ENCODE results near the gene PDE2A. TPM values are rescaled to one million over a fixed set of nuclear protein-coding genes. Genes with fewer than 3 reads are reported as not detected.

Gene PDE2A
- total RNA-seq, 6 experiments from 2014 or later = 11.2 to 46.3 (median 22.8) TPM

- Histone ChIP-seq H3K4me3 (no peak overlapping the region), H3K4me1 (no peaks in the 10 kb centered on the region), H3K9me3 (no peaks in the 10 kb centered on the region), H3K27me3 (no peaks in the 10 kb centered on the region), H3K27ac (peak overlapping the region in 2 of 3 donors; percentile 43 to 70), H3K36me3 (no peaks in the 10 kb centered on the region)
- intact Hi-C loops (cut with DNase I) = no loop called here
- TF ChIP-seq, protein P1, sequence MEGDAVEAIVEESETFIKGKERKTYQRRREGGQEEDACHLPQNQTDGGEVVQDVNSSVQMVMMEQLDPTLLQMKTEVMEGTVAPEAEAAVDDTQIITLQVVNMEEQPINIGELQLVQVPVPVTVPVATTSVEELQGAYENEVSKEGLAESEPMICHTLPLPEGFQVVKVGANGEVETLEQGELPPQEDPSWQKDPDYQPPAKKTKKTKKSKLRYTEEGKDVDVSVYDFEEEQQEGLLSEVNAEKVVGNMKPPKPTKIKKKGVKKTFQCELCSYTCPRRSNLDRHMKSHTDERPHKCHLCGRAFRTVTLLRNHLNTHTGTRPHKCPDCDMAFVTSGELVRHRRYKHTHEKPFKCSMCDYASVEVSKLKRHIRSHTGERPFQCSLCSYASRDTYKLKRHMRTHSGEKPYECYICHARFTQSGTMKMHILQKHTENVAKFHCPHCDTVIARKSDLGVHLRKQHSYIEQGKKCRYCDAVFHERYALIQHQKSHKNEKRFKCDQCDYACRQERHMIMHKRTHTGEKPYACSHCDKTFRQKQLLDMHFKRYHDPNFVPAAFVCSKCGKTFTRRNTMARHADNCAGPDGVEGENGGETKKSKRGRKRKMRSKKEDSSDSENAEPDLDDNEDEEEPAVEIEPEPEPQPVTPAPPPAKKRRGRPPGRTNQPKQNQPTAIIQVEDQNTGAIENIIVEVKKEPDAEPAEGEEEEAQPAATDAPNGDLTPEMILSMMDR (IDR thresholded peaks at IDR 0.05) = no peak
- no peak for TF ChIP-seq POLR2A (IDR thresholded peaks at IDR 0.05)
- ATAC-seq (peak; percentile 66 to 77 (median 70)), DNase-seq (peak in 1 of 3 donors; percentile 42)
- no CpG with 5 or more reads among the region's 18 CpGs for WGBS (ENCODE audit: insufficient coverage, low coverage, low lambda C conversion rate, missing lambda C conversion rate)
Measured at GRCh38 chr11:72631806-72632731, 42.2 kb downstream of the PDE2A start.

- no peak for DNase-seq
- no peaks in the 10 kb centered on the region for H3K9me3 ChIP-seq
- H3K36me3 ChIP-seq = no peaks in the 10 kb centered on the region
- 56% methylated on average over 15 of the region's 16 CpGs for WGBS (ENCODE audit: insufficient coverage, low coverage, low lambda C conversion rate, missing lambda C conversion rate)
- no peak for ATAC-seq
- H3K4me3 ChIP-seq = no peak overlapping the region
- TF ChIP-seq, protein P1 (IDR thresholded peaks at IDR 0.05) = no peak
- TF ChIP-seq POLR2A (IDR thresholded peaks at IDR 0.05) = no peak
- H3K4me1 ChIP-seq = peaks cover 0 to 12% (median 0%) of the 10 kb centered on the region in 4 donors
- no peaks in the 10 kb centered on the region for H3K27me3 ChIP-seq
- no peak overlapping the region for H3K27ac ChIP-seq
- intact Hi-C loops (cut with DNase I) = no loop called here
Measured at GRCh38 chr11:72630104-72630852, 43.9 kb downstream of the PDE2A start.

DNA sequence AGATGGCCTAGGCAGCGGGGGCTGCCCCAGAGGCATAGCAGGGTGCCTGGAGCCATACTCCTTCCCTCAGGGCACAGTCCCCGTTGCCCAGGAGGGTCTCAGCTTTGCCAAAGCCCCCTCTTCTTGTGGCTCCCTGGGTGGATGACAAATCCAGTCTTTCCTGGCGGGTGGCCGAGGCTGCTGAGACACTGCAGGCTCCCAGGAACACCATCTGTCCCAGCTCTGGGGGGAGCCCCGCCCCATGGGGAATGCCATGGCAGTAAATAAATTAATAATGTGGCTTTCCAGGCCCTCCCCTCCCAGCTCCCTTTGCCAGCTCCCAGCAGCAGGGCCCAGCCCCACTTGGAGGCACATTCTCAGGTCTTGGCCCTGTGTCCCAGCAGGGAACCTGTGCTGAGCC lies 45.0 kb downstream of the PDE2A start:
- H3K4me3 ChIP-seq = no peak overlapping the region
- no peaks in the 10 kb centered on the region for H3K36me3 ChIP-seq
- no peak for TF ChIP-seq POLR2A (IDR thresholded peaks at IDR 0.05)
- TF ChIP-seq, protein P1 (IDR thresholded peaks at IDR 0.05) = no peak
- no peaks in the 10 kb centered on the region for H3K9me3 ChIP-seq
- ATAC-seq = no peak
- H3K27me3 ChIP-seq = no peaks in the 10 kb centered on the region
- whole genome bisulfite sequencing (ENCODE audit: insufficient coverage, low coverage, low lambda C conversion rate, missing lambda C conversion rate) = no CpG with 5 or more reads among the region's 5 CpGs
- intact Hi-C loops (cut with DNase I) = no loop called here
- DNase-seq = no peak
- H3K27ac ChIP-seq = no peak overlapping the region
- peaks cover 0 to 18% (median 0%) of the 10 kb centered on the region in 4 donors for H3K4me1 ChIP-seq

DNA sequence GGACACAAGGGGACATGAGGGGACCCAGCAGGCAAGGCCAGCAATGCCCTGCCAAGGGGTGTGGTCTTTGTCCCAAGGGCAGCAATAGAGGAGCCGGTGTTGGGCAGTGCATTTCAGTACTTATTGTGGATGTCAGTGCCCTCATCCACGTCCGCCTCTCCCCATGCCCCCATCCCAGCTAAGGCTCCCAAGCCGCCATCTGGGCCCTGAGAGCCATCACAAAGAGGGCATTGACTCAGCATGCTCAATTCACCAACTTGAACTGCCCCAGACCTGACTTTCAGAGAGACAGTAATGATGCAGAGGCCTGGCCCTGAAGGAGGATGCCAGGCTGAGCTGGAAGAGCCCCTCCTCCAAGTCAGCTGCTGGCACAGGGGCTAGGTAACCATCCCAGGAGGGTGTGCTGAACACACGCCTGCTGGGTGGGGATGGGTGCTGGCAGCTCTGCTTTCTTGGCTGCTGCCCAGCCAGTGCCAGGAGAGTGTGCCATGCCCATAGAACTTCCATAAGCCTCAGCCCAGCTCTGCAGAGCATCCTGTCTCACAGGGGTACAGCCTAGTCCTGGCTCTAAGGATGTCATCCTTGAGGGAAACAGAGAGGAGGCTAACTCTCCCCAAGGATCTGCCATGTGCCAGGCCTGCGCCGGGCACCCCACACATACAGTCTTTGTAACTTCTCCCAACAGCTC lies 46.5 kb downstream of the PDE2A start:
- TF ChIP-seq, protein P1 (IDR thresholded peaks at IDR 0.05) = no peak
- no peak for TF ChIP-seq POLR2A (IDR thresholded peaks at IDR 0.05)
- peaks cover 0 to 18% (median 0%) of the 10 kb centered on the region in 4 donors for H3K4me1 ChIP-seq

More for the DNA sequence above, 46.5 kb downstream of the PDE2A start:
- DNase-seq (no peak), ATAC-seq (no peak)
- intact Hi-C loops (cut with DNase I) = no loop called here
- no peak overlapping the region for H3K27ac ChIP-seq
- H3K4me3 ChIP-seq = no peak overlapping the region
- no peaks in the 10 kb centered on the region for H3K9me3 ChIP-seq
- no peaks in the 10 kb centered on the region for H3K36me3 ChIP-seq
- H3K27me3 ChIP-seq = no peaks in the 10 kb centered on the region
- WGBS (ENCODE audit: insufficient coverage, low coverage, low lambda C conversion rate, missing lambda C conversion rate) = 83% methylated on average over 3 of the region's 7 CpGs
